ENCODE results near the gene ALDH1L1.

The ALDH1L1 gene

DNA sequence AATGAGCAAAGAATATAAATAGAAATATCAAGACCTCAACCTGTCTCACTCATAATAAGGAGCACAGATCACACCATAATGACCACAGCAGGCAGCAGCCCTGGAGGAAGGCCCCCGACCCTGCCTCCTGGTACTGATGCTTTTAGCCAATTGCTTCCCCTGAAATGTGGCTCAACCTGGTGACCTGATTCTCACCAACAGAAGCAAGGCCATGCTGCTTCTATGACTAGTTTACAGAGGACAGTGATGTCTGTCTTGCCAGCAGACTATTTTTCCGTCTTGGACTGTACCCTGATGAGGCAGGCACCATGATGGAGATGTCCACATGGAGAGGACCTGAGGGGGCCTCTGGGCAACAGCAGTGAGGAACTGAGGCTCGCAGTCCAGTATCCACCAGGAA lies 114.5 kb downstream of the ALDH1L1 start:
- no peak overlapping the region for H3K4me3 ChIP-seq
- no peak overlapping the region for H3K27ac ChIP-seq

DNA sequence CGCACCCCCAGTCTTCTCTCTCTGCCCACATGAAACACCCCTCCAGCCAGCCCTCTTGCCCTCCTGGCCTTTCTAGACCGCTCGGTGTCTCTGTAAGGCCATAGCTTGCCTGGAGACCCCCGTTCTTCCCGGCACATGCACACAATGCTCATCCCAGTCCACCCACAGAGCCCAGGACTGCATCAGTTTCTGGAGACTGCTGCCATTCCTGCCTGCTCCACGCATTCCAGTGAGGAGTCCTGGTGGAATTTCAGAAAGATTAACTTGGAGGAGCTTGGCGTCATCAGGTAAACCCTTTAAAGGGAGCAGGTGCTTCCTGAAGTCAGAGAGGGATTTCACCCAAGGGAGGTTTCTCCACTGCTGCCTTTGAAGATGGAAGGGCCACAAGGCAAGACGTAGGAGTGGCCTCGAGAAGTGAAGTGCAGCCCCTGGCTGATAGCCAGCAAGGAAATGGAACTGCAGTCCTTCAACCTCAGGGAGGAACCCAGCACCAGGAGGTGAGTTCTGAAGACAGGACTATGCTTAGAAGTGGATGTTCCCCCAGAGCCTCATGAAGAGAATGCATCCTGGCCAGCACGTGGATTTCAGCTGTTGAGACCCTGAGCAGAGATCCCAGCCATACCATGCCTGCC lies 115.6 kb downstream of the ALDH1L1 start:
- Histone ChIP-seq H3K4me3 (no peak overlapping the region), H3K27ac (no peak overlapping the region)

DNA sequence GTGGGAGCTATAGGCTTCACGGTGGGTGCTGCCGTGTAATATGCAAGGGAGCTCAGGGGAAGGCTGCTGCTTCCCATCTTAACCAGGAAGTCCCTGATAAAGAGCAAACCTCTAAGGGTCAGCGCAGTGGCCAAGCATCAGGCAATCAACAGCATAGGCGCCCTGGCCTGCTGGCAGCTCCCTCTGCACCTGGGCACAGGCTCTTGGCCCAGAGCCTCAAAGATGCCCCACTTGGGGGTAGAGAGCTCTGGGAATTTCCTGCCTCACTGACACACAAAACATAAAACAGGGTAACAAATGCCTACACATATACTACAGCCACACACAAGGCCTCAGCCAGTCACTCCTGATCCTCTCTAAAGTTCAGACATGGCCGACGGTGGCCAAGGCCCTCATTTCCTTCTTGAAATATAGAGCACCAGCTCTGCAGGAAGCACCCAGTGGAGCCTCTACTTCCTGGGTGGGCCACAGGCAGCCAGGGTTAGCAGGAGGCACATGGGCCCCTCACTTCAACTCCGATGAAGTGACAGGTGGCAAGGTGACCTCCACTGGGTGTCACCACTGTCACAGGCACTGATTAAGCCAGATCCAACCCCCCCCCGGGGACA lies 116.9 kb downstream of the ALDH1L1 start:
- no peak overlapping the region for H3K27ac ChIP-seq
- H3K4me3 ChIP-seq, result no peak overlapping the region

DNA sequence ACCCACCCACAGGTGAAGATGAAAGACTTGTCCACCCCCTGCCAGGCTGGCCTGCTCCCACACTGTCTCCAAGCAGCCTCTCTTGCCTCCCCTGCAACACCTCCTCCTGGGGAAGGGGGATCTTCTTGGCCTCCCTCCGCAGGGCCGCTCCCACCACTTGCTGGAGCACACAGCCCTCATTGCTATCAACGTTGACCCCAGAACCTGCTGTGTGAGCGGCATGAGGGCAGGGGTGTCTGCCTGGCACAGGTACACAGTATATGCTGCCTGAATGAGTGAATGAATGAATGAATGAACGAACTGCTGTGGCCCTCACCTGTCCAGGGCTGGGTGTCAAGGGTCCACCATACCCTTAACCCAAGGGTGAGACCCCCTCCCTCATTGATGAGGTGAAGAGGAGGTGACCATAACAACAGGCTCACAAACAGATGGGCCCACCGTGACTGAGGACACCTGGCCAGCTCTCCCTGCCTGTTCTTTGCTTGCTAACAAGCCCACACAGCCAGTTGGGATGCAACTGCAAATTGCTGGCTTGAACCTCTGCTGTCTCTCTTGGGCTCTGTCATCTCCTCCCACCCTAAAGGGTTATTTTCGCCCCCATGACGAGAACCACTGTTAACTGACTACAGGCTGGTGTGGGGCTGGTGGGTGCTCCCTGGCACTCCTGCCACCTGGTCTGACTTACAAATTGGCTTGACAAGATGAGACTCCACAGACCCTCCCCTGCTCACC lies 118.9 kb downstream of the ALDH1L1 start:
- Histone ChIP-seq H3K4me3 (no peak overlapping the region), H3K27ac (no peak overlapping the region)

DNA sequence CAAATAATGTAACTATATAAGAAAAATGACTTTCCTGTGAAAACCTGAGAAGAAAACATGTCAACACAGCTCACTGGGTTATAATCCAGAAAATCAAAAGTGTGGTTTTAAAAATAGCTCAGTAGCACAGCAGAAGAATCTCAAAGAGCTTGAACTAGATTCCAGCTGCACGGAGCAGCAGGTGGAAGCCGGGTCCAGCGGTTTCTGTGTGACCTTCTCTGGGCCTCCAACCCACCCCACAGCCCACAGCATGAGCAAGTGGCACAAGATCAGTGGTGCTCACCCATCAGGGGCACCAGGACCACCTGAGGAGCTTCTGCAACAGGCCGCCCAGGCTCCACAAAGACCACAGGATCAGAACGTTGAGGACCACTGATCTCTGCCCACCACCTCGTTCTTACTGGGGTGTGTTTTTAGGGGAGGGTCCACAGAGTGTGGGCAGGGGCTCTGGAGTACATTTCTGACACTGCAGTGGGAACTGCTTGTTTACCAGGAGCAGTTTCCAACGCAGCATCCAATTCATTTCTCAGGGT lies 119.7 kb downstream of the ALDH1L1 start:
- no peak overlapping the region for H3K4me3 ChIP-seq
- H3K27ac ChIP-seq, result no peak overlapping the region

DNA sequence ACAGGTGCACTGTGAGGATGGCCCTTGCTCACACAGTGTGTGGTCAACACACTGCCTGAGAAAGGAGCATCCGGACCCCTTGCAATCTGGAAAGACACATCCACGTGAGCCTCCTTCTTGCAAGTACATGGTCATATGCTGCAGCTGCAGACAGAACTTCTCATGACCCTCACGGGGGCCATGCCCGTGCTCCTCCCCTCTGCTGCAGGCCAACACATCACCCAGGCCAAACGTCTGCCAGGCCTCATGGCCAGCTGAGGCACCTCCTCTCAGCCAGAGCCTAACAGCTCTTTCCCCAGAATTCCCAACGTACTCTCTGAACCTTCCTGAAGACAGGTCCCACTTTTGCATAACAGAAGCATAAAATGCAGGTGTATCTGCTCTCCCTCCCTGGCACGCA lies 121.7 kb downstream of the ALDH1L1 start:
- Histone ChIP-seq H3K4me3 (no peak overlapping the region), H3K27ac (no peak overlapping the region)

DNA sequence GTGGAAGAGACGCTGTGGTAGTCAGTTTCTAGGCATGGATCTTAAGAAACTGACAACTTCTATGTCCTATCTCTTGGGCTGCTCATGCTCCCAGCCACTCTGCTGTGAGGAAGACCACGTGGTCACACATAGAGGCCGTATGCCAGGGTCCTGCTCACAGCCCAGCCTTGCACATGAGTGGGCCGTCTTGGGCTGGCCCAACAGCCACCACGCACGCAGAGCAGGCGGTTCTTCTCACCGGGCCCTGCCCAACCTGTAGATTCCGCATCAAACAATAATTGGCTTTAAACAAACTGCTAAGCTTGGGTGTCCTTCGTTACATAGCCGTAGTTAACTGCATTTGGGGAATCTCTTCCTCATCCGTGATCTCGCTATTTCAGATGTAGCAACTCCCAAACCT lies 122.5 kb downstream of the ALDH1L1 start:
- Histone ChIP-seq H3K4me3 (no peak overlapping the region), H3K27ac (no peak overlapping the region)

DNA sequence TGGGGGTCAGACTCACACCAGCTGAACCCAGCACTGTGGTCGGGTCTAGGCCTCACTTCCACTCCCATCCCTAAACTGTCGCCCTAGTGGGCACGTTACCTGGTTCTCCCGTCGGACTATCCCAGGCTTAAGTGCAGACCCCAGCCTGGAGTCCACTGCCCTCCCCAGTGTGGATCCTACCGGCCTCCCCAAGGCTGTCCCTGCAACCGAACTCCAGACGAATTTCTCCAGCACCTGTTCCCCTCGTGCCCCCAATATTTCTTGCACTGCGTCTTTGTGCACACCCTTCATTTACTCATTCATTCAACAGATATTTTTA lies 122.9 kb downstream of the ALDH1L1 start:
- Histone ChIP-seq H3K4me3 (no peak overlapping the region), H3K27ac (no peak overlapping the region)

DNA sequence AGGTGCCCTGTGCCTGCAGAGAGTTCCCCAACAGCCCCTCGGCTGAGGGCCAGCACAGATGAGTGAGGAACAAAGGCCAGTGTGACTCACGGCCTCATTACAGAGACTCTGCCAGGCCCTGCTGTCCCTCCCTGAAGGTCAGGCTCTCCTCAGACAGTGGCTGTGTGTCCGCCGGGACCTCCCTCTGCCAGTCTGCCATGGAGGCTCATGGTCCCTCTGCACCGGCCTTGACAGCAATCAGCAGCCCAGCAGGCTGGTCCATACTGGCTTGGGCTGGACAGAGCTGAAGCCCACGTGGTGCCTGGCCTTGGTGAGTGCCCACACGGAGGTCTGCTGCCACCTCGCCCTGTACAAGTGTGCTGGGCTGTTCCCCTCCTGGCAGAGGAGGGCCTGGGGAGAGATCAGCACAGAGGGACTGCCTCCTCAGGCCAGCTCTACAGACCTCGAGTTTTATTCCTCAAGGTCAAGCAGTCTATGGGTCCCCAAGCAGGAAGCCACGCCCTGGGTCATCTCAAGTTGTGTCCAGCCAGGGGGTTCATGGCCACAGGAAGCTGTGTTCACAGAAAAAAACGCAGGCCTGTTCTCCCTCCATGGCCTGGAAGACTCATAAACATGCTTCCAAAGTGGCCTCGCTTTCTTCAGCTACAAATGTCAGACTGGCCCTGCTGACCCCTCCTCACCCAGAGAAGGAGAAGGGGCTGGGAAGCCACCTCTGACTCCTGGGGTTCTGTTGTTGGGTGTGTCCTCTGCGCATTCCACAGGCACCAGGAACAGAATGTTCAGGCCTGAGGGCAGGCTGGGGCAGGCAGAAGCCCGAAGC lies 123.5 kb downstream of the ALDH1L1 start:
- Histone ChIP-seq H3K4me3 (no peak overlapping the region), H3K27ac (no peak overlapping the region)

DNA sequence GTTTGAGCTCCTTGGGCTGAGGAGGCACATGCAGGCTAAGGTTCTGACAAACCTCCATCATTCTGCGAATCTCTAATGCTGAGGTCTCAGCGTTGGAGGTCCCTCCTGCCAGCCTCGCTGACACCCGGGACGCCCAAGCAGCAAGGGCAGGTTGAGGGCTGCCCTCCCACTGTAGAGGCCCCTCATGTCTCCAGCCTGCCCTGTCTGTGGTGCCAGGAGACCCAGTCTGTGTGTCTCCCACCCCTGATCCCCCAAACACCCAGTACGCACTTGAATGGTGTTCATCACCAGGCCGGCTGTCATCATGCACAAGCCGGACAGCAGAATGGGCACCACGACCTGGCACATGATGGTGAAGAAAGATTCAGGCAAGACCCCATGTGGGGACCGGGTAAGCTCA lies 124.3 kb downstream of the ALDH1L1 start:
- no peak overlapping the region for H3K4me3 ChIP-seq
- no peak overlapping the region for H3K27ac ChIP-seq

DNA sequence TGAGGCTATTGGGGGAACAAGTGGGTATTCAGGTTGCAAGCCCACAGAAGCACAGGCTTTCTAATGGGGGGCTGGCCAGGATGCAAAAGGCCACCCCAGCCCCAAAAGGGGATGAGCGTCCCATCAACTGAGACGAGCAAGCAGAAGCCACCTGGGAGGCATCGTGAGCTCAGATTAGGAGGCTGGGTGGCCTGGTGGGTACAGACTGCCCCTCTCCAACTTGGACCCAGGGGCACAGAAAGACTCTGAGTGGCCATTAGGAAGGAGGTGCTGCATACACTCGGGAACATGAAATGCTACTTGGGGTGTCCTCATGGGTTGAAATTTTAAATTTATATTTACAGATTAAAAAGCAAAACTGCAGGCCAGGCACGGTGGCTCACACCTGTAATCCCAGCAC lies 125.5 kb downstream of the ALDH1L1 start:
- Histone ChIP-seq H3K4me3 (no peak overlapping the region), H3K27ac (no peak overlapping the region)

DNA sequence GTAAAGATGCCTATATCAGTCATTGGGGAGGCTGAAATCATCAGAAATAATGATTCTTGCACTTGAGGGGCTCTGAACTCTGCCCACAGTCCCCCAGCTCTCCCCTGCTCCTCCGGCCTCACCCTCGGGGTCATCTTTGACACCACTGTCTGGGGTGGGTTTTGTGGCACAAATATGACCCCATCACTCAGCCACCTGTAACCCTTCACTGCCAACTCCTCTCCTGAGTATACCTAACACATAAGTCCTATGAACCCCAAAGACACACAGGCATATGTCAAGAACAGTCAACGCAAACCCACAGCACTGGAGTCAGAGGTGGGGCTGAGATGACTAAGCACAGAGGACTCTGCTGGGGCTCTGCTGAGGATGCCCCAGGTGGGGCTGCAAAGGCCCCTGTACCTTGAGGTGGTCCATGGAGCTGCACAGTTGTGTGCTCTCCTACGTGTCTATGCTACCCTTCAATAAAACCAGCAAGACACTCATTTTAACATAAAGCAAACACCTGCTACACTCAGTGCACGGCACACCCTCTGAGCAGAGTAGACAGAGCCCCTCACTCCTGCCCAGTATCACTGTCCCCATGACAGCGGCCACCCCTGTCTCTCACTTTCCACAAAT lies 126.3 kb downstream of the ALDH1L1 start:
- H3K27ac ChIP-seq, result no peak overlapping the region

More for the DNA sequence above, 126.3 kb downstream of the ALDH1L1 start:
- no peak overlapping the region for H3K4me3 ChIP-seq
